ENCODE data around the gene VPS36.
"Not testable (repeated sequence)": the region's sequence is repeated elsewhere in the genome, so short reads cannot be mapped to it uniquely, and the experiment has no call there.

Gene VPS36

GRCh38 chr13:52378312-52378711 lies 72.1 kb downstream of the VPS36 start:
- no peak overlapping the region for H3K4me3 ChIP-seq (ENCODE audit: low read depth, low read length)

DNA sequence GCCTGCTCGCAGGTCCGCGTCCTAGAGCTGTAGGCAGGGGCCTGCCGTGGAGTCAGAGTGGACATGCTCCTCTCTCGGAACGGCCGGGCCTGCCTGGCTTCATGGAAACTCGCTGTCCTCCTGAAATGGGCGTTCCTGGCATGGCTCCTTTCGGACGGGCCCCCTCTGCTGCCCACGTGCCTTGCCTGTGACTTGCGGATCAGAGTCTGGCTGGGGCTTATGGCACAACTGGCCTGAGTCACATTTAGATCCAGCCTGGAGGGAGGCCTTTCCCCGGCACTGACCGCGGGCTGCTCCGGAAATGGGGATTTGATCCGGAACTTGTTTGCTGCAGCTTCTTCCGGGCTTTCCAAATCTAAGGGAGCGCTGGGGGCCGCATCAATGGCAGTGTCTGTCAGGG lies 72.5 kb downstream of the VPS36 start:
- no peak overlapping the region for H3K4me3 ChIP-seq (ENCODE audit: low read depth, low read length)

DNA sequence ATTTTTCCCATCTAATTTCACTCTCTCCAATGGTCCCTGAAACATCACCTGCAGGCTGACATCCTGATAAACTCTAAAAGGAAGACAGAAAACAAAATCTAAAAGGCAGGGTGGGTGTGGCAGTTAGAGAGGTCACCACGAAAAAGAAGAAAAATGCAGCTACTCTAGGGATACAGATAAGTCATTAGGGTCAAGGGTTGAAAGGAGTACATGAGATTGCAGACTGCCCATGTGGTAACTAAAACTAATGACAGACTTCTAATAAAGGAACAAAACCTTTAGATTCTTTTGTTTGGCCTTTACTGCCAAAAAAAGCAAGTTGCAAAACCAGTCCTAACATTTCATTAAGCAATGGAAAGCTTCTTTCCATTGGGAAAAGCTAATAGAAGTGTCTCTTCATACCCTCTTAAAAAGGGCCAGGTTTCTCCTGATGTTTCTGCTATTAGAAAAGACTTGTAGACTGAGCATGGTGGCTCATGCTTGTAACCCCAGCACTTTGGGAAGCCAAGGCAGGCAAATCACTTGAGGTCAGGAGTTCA lies 75.5 kb downstream of the VPS36 start:
- no peak overlapping the region for H3K4me3 ChIP-seq (ENCODE audit: low read depth, low read length)

- H3K4me3 ChIP-seq (ENCODE audit: low read depth, low read length), result no peak overlapping the region
These were observed 76.0 kb downstream of the VPS36 start for GRCh38 chr13:52374389-52374788.

DNA sequence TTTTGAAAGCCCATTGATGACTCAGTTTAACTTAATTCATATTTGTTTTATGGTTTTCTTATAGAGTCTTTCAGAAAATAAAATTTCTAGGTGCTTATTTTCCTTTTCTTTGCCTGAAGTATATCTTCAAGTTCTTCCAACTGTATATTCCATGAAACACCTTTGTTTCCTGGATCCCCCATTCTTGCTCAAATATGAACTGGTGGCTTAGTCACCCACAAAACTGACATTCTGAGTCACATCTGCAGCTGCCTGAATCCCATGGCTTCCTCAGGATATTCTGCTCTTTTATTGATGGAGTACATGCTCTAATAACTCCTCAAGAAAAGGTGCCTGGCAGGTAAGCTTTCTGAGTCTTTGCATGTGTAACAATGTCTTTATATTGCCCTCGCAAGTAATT lies 77.2 kb downstream of the VPS36 start:
- not testable (repeated sequence) for H3K4me3 ChIP-seq (ENCODE audit: low read depth, low read length)

GRCh38 chr13:52371736-52372247 lies 78.6 kb downstream of the VPS36 start:
- no peak overlapping the region for H3K4me3 ChIP-seq (ENCODE audit: low read depth, low read length)

DNA sequence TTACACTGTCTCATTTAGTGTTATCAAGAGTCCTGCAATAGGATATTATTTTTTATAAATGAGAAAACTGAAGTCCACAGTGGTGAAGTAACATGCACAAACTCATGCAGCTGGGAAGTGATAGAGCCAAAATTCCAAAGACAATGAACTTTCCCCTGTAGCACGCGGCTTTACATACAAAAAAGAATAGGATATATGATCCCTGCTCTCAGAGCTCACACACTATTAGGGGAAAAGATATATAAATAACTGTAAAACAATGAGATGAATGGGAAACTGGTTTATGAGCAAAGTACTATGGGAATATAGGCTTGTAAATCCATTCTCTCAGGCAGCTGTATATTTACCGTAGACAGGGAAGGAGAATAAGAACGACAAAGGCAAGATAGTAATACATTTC lies 84.1 kb downstream of the VPS36 start:
- no peak overlapping the region for H3K4me3 ChIP-seq (ENCODE audit: low read depth, low read length)

Data from iPS-11a (cell line).